Globus pallidus (tissue), 1 donor: ENCODE results near the gene RASAL1.

ENCODE experiments used
- DNase-seq: peaks from one replicate; pipeline ENCODE4 v3.0.0-alpha.2; 2015; ENCODE audit warnings: low spot score

RASAL1 gene

DNA sequence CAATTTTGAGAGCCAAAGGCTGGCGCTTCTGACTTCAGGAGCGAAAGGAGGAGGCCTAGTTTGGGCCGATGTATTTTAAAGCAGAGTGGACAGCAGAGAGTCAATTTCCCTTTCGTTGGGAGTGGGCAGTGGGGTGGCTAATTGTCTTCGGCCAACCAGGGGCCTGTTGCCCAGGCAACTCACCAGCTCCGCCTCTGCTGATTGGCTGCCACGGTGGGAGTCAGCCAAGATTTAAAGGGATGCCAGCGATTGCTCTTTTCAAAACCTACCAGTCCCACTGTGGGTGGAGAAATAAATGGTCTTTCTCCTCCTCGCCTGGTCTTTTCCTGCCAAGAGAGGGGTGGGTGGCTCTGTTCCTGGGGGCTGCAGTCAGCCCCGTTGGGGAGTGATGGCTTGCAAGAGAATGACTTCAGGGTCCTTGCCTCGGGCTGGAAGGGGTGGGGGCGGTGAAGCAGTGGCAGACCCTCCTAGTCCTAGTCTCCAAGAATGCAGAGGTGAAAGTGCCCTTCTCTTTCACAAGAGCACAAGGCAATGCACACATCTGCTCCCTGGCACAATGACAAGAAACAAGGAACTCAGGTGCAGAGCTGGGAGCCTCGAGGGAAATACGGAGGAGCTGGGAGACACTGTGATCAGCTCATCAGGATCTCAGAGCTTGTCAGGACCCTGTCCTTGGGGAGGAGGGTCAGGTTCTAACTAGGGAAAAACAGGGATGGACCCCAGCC, 37.7 kb downstream of the RASAL1 start:
- DNase-seq: peak; percentile 88

DNA sequence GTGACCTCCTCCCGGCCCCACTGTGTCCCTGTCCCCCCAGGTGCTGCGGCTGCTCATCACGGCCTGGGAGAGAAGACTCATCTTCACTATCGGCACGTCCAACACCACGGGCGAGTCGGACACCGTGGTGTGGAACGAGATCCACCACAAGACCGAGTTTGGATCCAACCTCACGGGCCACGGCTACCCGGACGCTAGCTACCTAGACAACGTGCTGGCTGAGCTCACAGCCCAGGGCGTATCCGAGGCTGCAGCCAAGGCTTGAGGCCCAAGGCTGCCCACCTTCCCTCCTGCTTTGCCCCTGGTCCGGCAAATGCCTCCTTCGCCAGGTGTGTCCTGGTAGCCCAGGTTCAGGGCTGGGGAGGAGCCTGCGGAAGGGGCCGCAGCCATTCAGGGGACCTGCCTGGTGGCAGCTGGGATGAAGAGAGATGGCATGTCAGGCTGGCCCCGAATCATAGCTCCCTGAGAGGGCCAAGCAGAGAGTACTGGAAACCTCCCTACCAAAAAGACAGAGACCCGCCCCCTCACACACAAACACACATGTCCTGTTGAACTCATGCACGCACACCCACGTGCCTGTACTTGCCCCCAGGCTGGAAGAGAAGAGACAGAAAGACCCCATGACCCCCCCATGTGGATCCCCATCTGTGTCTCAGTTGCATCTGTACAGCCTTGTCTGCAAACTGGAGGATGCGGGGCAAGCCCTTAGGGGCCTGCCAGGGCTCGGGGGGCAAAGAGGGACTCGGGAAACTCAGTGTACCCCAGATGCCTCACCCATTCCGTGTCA, 38.7 kb downstream of the RASAL1 start:
- DNase-seq: no peak

- no peak for DNase-seq
Measured at GRCh38 chr12:113095405-113095804, 40.2 kb downstream of the RASAL1 start.

- DNase-seq: no peak
Measured at GRCh38 chr12:113094738-113095137, 40.8 kb downstream of the RASAL1 start.

DNA sequence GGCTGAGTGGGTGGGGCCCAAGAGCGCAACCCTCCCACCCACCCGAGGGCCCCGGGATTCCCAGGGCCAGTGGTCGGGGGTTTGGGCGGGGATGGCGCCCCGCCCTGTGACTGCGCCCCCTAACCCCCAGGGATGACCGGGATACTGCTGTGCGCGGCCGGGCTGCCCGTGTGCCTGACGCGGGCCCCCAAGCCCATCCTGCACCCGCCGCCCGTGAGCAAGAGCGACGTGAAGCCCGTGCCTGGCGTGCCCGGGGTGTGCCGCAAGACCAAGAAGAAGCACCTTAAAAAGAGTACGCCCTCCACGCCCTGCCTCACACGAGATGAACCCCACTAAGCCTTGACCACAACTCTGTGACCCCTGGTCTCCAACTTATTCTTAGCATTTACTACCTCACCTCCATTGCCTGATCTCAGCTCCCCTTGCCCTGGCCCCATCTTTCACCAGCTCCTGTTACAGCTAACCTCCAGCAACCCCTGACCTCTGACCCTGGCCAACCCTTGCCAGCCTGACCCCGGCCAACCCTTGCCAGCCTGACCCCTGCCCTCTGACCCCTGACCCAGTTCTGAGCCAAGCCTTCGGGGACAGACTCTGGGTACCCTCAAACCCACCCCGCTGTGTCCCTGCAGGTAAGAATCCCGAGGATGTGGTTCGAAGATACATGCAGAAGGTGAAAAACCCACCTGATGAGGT, 42.0 kb downstream of the RASAL1 start:
- no peak for DNase-seq

DNA sequence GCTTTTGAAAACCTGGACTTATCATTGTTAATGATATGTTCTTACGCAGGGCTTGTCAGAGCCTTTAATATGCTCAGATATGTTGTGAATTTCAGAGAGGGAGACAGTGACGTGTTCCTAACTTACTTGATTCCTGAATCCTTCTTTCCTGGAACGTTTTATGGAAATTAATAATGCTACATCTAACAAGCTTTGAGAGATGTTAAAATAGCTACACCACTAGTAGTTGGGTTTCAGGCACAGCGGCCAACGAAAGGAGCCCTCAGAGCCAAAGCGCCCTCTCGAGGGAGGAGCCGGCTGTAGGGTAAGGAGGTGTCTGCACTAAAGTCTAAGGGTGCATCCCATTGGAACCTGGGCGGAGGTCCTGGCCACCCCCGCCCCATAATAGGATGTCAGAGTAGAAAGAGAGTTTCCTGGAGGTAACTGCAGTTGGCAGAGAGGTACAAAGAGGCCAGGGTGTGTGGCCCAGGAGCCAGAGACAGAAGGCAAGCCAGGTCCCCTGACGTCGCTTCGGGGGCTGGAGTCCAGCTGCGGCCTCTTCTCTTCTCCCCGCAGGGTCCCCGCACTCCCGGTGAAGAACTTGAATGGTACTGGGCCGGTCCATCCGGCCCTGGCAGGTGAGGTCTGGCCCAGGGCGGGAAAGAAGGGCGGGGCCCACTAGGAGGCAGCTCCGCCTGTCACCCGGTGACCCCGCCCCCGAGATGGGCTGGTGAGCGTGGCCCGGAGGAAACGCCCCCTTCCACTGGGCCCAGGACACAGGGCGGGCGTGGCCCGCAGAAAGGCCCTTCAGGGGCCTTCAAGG, 42.8 kb downstream of the RASAL1 start:
- no peak for DNase-seq

- no peak for DNase-seq
Measured at GRCh38 chr12:113091506-113091905, 44.1 kb downstream of the RASAL1 start.

GRCh38 chr12:113090740-113091139, 44.8 kb downstream of the RASAL1 start:
- DNase-seq: no peak

GRCh38 chr12:113089839-113090238, 45.7 kb downstream of the RASAL1 start:
- no peak for DNase-seq

GRCh38 chr12:113088971-113089756, 46.4 kb downstream of the RASAL1 start:
- DNase-seq: no peak

- no peak for DNase-seq
Measured at GRCh38 chr12:113088037-113088436, 47.5 kb downstream of the RASAL1 start.

GRCh38 chr12:113087193-113087592, 48.4 kb downstream of the RASAL1 start:
- no peak for DNase-seq

DNA sequence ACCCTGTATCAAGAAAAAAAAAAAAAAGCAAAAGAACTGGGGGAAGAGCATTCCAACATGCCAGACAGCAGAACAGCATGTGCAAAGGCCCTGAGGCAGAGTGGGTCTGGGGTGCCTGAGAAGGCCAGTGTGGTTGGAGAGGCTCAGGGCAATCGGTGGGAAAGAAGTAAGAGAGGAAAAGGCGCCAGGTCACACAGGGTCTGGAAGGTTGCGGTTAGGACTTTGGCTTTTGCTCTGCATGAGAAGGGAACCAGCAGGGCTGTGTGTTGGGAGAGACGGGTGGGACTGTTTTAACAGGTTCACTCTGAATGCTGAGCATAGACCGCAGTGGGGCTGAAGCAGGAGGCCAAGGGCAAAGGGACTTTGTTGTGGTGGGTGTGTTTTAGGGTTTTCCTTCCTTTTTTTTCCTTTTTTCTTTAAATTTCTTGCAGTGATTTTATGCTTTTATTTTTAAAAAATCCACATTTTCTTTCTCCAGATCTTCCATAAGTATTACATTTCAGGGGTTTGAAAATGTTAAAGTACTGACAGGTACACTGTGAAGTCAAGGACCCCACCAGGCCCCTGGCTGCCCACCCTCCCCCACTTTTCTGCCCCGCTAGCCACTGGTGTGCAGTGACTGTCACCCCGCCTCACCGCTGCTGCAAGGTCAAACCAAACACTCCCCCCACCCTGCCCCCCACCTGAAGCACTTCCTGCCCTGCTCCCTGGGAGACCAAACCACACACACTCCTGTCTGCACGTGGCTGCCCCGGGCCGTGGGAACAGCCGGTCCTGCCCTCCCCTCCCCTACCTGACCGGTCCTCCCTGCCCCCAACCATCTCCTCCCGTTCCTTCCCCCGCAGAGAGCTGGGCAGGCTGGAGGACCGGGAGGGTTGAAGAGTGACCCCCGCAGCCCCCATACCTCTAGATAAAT, 49.1 kb downstream of the RASAL1 start:
- no peak for DNase-seq

- no peak for DNase-seq
Measured at GRCh38 chr12:113083863-113084435, 51.6 kb downstream of the RASAL1 start.

- no peak for DNase-seq
Measured at GRCh38 chr12:113082486-113083148, 52.9 kb downstream of the RASAL1 start.

GRCh38 chr12:113081873-113082272, 53.7 kb downstream of the RASAL1 start:
- no peak for DNase-seq

DNA sequence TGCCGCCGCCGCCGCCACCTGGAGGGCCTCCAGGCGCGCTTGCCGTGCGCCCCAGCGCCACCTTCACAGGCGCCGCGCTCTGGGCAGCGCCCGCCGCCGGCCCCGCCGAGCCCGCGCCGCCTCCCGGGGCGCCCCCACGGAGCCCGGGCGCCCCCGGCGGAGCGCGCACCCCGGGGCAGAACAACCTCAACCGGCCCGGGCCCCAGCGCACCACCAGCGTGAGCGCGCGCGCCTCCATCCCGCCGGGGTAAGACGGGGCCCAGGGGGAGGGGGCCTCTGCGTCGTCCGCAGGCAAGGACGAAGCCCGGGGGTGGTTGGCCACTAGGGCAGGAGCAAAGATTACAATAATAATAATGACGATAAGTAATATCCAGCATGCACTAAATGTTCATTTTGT, 57.7 kb downstream of the RASAL1 start:
- no peak for DNase-seq

- DNase-seq: no peak
Measured at GRCh38 chr12:113077057-113077858, 58.3 kb downstream of the RASAL1 start.
